Activated CD8-positive, alpha-beta memory T cell treated with anti-CD3 and anti-CD28 coated beads, Interleukin-2, amount 50 U/mL, for 4 hours (primary cell): ENCODE results near the gene ACE.

Source experiments
- DNase-seq: peaks from one replicate; pipeline ENCODE4 v3.0.0-alpha.2; 2020

ACE gene

GRCh38 chr17:63492940-63493339, 16.1 kb downstream of the ACE start:
- no peak for DNase-seq

DNA sequence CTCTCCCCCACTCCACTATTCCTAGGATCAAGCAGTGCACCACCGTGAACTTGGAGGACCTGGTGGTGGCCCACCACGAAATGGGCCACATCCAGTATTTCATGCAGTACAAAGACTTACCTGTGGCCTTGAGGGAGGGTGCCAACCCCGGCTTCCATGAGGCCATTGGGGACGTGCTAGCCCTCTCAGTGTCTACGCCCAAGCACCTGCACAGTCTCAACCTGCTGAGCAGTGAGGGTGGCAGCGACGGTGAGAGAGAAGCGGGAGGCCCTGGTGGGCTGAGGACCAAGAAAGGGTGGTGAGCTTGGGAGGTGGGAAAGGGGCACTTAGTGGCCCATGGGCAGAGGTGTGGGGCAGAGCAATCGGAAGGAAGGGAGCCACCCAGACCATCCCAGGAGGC, 16.6 kb downstream of the ACE start:
- DNase-seq = no peak

- no peak for DNase-seq
Observed at GRCh38 chr17:63494300-63494928, 17.6 kb downstream of the ACE start.

GRCh38 chr17:63495491-63495890, 18.6 kb downstream of the ACE start:
- DNase-seq = no peak

GRCh38 chr17:63496177-63496576, 19.3 kb downstream of the ACE start:
- no peak for DNase-seq

DNA sequence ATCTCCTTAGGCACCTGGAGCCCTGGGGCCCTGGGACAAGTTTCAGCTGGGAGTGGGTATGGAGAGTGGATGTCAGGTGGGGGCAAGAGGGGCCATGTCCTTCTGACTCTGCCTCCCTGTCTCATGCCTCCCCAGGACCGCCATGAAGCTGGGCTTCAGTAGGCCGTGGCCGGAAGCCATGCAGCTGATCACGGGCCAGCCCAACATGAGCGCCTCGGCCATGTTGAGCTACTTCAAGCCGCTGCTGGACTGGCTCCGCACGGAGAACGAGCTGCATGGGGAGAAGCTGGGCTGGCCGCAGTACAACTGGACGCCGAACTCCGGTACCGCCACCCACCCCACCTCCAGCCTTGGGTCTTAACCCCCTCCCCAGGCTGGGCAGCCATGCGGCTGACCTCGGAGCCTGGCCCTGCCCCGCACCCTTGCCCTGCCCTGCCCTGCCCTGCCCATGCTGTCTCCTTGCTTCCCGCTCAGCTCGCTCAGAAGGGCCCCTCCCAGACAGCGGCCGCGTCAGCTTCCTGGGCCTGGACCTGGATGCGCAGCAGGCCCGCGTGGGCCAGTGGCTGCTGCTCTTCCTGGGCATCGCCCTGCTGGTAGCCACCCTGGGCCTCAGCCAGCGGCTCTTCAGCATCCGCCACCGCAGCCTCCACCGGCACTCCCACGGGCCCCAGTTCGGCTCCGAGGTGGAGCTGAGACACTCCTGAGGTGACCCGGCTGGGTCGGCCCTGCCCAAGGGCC, 20.0 kb downstream of the ACE start:
- DNase-seq = no peak

- DNase-seq = no peak
Observed at GRCh38 chr17:63497708-63498483, 21.0 kb downstream of the ACE start.

GRCh38 chr17:63498626-63499195, 21.9 kb downstream of the ACE start:
- DNase-seq = no peak

DNA sequence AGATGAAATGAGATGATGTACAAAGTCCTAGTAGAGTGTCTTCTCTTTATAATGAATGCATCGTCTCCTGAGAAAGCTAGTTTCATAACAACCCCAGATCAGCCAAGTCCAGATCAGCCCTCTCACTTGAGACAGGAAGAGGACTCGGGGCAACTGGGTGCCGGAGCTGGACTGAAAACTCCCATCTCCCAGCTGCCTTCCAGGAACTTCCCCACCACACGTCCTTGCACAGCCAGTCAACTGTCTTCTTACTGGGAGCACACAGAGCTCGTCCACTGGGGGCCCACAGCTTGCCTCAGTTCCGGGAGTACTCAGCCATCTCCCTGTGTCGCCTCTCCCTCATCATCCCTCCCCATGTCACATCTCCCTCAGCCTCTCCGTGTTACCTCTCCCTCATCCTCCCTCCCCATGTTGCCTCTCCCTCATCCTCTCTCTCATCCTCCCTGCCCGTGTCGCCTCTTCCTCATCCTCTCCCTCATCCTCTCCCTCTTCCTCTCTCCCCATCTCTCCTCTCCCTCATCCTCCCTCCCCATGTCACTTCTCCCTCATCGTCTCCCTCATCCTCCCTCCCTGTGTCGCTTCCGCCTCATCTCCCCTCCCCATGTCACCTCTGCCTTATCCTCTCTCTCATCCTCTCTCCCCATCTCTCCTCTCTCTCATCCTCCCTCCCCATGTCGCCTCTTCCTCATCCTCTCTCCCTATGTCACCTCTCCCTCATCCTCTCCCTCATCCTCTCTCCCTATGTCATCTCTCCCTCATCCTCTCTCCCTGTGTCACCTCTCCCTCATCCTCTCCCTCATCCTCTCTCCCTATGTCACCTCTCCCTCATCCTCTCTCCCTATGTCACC, 23.9 kb downstream of the ACE start:
- no peak for DNase-seq

GRCh38 chr17:63503341-63503705, 26.5 kb downstream of the ACE start:
- DNase-seq = no peak

- DNase-seq = no peak
Observed at GRCh38 chr17:63504261-63504660, 27.4 kb downstream of the ACE start.

DNA sequence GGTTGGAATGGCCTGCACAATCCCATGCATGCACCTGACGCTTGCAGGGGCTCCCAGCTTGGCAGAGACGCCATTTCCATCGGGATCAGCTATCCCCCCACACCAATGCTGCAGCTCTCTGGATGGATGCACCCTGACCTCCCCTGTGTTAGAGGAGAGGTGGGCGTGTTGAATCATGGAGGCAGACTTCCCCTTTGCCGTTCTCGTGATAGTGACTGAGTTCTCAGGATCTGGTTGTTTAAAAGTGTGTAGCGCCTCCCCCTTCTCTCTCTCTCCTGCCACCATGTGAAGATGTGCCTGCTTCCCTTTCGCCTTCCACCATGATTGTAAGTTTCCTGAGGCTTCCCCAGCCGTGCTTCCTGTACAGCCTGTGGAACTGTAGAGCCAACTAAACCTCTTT, 28.5 kb downstream of the ACE start:
- DNase-seq = no peak

DNA sequence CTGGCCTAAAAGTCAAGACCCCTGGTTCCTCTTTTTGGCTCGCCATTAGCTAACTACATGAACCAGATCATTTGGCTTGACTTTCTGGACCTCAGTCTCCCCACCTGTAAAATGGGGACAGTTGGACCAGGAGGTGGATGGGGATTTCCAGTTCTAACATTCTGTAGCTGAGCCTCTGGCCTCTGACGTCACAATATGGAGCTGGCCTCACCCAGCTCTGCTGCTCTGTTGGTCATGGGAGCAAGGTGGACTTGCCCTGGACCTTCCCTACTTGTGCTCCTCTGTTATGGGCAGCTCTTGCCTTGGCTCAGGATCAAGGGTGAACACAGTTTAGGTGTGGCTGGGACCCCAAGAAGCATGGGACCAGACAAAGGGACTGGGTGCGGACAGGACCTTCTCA, 29.8 kb downstream of the ACE start:
- DNase-seq = no peak

DNA sequence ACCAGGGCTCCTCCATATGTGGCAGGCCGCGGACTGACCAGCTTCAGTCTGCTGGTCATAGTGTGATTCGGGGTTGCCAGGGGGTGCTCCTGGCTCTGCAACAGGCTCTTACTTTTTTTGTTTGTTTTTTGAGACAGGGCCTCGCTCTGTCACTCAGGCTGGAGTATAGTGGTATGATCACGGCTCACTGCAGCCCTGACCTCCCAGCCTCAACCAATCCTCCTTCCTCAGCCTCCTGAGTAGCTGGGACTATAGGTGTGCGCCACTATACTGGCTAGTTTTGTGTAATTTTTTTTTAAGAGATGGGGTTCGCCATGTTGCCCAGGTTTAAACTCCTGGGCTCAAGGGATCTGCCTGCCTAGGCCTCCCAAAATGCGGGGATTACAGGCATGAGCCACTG, 34.5 kb downstream of the ACE start:
- DNase-seq = no peak

- no peak for DNase-seq
Observed at GRCh38 chr17:63512388-63512787, 35.5 kb downstream of the ACE start.

DNA sequence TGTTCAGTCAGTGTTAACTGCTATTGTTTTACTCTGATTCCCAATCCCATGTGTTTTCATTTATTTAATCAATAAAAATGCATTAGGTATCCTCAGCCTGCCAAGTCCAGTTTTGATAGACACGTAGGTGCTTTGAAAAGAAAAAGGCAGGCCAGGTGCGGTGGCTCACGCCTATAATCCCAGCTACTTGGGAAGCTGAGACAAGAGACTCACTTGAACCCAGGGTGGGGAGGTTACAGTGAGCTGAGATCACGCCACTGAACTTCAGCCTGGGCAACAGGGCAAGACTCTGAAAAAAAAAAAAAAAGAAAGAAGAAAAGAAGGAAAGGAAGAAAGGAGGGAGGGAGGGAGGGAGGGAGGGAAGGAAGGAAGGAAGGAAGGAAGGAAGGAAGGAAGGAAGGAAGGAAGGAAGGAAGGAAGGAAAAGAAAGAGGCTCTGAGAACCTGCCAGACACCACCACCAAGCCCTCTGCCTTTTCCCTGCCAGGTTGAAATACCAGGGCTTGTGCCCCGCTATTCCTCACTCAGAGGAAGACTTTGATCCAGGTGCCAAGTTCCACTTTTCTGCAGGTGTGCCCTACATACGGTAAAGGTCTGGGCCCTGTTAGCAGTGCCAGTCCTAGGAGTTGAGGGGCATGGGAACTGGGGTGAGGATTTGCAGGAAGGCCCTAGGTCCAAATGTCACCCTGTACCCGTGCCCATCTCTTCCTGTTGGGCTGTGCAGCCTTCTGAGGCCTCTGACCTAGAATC, 36.2 kb downstream of the ACE start:
- DNase-seq = no peak

GRCh38 chr17:63514477-63514876, 37.6 kb downstream of the ACE start:
- no peak for DNase-seq

- DNase-seq = no peak
Observed at GRCh38 chr17:63514974-63515373, 38.1 kb downstream of the ACE start.

DNA sequence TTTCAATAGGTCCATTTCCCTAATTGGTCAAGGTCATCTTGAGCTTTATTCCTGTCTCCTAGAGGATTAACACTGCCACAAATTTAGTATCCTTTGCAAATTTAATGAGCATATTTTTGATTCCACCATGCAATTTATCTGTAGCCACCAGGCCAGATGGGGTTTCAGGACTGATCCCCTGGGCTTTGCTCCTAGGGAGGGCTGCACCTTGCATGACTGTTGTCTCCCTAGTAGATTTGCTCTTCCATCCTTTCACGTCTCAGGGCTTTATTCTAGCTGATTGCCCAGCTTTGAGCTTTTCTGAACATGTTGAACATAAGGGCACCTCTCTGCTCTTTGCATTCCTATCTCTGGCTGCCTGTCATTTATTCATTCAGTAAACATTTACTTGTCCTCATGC, 38.6 kb downstream of the ACE start:
- DNase-seq = no peak

DNA sequence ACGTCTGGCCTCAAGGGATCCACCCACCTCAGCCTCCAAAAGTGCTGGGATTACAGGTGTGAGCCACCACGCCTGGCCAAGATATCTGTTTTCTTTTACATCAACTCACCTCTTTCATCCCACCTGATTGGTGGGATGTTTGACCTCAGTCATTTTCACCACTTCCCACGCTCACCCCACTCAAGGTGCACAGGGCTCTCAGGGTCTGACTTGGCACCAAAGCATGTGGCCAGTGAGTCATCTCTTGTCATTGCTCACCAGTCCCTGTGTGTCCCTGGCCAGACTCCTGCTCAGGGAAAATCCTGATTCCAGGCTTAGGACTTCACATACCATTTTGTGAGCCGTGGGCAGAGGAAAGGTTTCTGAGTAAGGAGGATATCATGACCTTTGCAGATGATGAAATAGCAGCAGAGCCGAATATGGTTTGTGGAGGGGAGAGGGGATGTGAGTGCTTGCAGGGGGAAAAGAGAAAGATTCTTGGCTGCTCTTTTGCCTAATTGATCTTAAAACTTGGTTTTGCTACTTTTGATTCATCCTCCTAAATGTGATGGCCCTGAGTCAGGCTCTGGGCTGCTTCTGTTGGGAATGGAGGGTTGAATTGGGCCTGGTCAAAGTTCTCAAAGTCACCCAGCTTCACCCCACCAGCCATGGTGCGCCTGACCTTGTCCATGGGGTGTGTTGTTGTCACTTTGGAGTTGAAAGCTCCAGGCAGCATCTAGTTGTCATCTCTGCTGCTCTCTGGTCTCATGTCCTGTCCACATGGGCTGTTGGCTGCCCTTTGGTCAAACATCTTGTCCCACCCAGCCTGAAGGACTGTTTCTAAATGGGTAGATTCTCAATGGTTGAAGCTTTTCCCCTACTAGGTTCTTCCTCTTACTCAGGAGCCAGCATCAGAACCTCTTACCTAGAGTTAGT, 40.3 kb downstream of the ACE start:
- no peak for DNase-seq
